SKM-1 treated with dmso at 0.1 percent for 144 hours (cell line): ENCODE results near the gene CDON.

Source experiments
- DNase-seq: peaks from one replicate; lab custom pipeline; 2025; ENCODE audit not compliant: unreplicated experiment; lab: John Stamatoyannopoulos, UW

The CDON gene

GRCh38 chr11:126084608-126084912, 21.9 kb upstream of the CDON start:
- no peak for DNase-seq

GRCh38 chr11:126083829-126084607, 21.4 kb upstream of the CDON start:
- no peak for DNase-seq

- no peak for DNase-seq
Observed at GRCh38 chr11:126082251-126083109, 19.8 kb upstream of the CDON start.

- DNase-seq: no peak
Observed at GRCh38 chr11:126081915-126082250, 19.2 kb upstream of the CDON start.

- DNase-seq: no peak
Observed at GRCh38 chr11:126080161-126080941, 17.7 kb upstream of the CDON start.

- DNase-seq: no peak
Observed at GRCh38 chr11:126079621-126080124, 17.0 kb upstream of the CDON start.

GRCh38 chr11:126076641-126077040, 14.0 kb upstream of the CDON start:
- no peak for DNase-seq

- DNase-seq: no peak
Observed at GRCh38 chr11:126072801-126073594, 10.3 kb upstream of the CDON start.

- DNase-seq: no peak
Observed at GRCh38 chr11:126072141-126072741, 9.6 kb upstream of the CDON start.

GRCh38 chr11:126063507-126063852, 814 bp upstream of the CDON start:
- DNase-seq: no peak

- DNase-seq: no peak
Observed at GRCh38 chr11:126061707-126062678, 673 bp downstream of the CDON start.

- DNase-seq: no peak
Observed at GRCh38 chr11:126060757-126061171, 1.9 kb downstream of the CDON start.

- no peak for DNase-seq
Observed at GRCh38 chr11:126059238-126059781, 3.4 kb downstream of the CDON start.

- DNase-seq: no peak
Observed at GRCh38 chr11:126058105-126058874, 4.4 kb downstream of the CDON start.

- no peak for DNase-seq
Observed at GRCh38 chr11:126054882-126055281, 7.8 kb downstream of the CDON start.

- DNase-seq: no peak
Observed at GRCh38 chr11:126054408-126054807, 8.3 kb downstream of the CDON start.

- DNase-seq: no peak
Observed at GRCh38 chr11:126053415-126054286, 9.0 kb downstream of the CDON start.
